ENCODE measurements around the gene PAPPA2. TPM values are rescaled to one million over a fixed set of nuclear protein-coding genes. Genes with fewer than 3 reads are reported as not detected.

PAPPA2 gene
- total and polyA plus RNA-seq, 10 of the 15 experiments (the other 5 are each of a cell fraction or from before 2014, with no cell fraction given) = under 0.01 to 0.06 (median 0.03) TPM; not detected in 7

DNA sequence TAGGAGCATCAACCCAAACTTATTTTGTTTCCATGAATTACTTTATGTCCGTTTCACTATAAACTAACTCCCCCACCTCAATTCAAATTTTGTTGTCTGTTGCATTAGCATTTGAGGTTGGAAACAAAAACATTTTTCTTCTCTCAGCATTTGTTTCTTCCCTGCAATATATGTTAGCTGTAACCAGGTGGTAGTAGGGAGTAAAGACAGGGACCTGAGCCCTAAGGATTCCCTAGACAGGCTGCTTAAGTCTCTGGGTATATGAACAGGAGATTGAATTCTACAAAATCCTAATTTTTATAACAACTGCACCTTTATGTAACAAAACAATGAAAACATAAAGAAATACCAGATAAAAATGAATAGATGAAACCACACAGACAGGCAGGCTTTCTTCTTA is 242.6 kb downstream of the PAPPA2 start (continued):
- TF ChIP-seq, protein P1, sequence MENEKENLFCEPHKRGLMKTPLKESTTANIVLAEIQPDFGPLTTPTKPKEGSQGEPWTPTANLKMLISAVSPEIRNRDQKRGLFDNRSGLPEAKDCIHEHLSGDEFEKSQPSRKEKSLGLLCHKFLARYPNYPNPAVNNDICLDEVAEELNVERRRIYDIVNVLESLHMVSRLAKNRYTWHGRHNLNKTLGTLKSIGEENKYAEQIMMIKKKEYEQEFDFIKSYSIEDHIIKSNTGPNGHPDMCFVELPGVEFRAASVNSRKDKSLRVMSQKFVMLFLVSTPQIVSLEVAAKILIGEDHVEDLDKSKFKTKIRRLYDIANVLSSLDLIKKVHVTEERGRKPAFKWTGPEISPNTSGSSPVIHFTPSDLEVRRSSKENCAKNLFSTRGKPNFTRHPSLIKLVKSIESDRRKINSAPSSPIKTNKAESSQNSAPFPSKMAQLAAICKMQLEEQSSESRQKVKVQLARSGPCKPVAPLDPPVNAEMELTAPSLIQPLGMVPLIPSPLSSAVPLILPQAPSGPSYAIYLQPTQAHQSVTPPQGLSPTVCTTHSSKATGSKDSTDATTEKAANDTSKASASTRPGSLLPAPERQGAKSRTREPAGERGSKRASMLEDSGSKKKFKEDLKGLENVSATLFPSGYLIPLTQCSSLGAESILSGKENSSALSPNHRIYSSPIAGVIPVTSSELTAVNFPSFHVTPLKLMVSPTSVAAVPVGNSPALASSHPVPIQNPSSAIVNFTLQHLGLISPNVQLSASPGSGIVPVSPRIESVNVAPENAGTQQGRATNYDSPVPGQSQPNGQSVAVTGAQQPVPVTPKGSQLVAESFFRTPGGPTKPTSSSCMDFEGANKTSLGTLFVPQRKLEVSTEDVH (IDR thresholded peaks at IDR 0.05; ENCODE audit: low read depth, partially characterized antibody) = no peak

DNA sequence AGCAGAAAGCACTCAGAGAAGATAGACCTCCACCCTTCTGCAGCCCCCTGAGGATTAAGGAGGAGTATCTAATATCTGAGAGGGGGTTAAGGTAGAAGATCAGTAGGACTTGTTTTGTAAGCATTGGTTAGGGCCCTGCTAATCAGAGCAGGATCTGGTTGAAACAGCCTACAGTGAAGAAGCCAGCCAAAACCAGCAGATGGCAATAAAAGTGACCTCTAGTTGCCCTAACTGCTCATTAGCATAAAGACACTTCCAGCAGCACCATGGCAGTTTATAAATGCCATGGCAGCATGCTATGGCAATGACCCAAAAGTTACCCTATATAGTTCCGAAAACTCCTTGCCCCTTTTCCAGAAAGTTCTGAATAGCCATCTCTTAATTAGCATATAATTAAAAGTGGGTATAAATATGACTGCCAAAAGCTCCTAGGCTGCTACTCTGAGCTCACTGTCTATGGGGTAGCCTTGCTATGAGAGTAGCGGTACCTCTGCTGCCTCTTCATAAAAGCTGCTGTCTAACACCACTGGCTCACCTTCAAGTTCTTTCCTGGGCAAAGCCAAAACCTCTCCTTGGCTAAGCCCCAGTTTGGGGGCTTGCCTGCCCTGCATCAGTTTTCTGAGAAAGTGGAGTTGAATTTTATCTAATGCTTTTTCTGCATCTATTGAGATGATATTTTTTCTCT is 254.2 kb downstream of the PAPPA2 start:
- Histone ChIP-seq H4K20me1 (ENCODE audit: control insufficient read depth, insufficient read depth) (no peaks in the 10 kb centered on the region), H3K4me2 (ENCODE audit: control insufficient read depth, insufficient read depth) (no peak overlapping the region), H2AFZ (ENCODE audit: control insufficient read depth, low read depth, low read length) (no peak overlapping the region), H3K27ac (ENCODE audit: control insufficient read depth, insufficient read depth) (no peak overlapping the region), H3K36me3 (ENCODE audit: control insufficient read depth in 2 of 2, insufficient read depth in 2 of 2, low read length in 1 of 2) (no peaks in the 10 kb centered on the region), H3K4me3 (no peak overlapping the region), H3K79me2 (ENCODE audit: control insufficient read depth, insufficient read depth, low read length) (no peaks in the 10 kb centered on the region), H3K9ac (ENCODE audit: control insufficient read depth, insufficient read depth, low read length) (no peak overlapping the region), H3K9me3 (replicated peaks; ENCODE audit: control insufficient read depth, insufficient read depth, low read length) (no peaks in the 10 kb centered on the region), H3K4me1 (ENCODE audit: control insufficient read depth, insufficient read depth, low read length) (no peaks in the 10 kb centered on the region), H3K27me3 (replicated peaks in 1 of 2; ENCODE audit: control insufficient read depth in 2 of 2, insufficient read depth in 2 of 2, low read length in 1 of 2) (no peaks in the 10 kb centered on the region)
- RAD21 ChIA-PET (ENCODE audit: unreplicated experiment) = no interaction called here
- POLR2A ChIA-PET = no interaction called here
- WGBS (ENCODE audit: insufficient coverage, insufficient replicate concordance, low lambda C conversion rate, missing lambda C conversion rate) = 19% methylated on average over 2 of the region's 2 CpGs
- no peak for TF ChIP-seq NFXL1 (IDR thresholded peaks at IDR 0.05; ENCODE audit: borderline replicate concordance)
- TF ChIP-seq JUND (IDR thresholded peaks at IDR 0.05; ENCODE audit: low read depth, low read length) = no peak
- TF ChIP-seq KLF5 (IDR thresholded peaks at IDR 0.05; ENCODE audit: partially characterized antibody) = no peak
- DNase-seq (ENCODE audit: low read depth, low spot score) (no peak), FAIRE-seq (no peak), ATAC-seq (peak; percentile 46; the same call in 2 of the 3 replicates)
- in situ Hi-C loops (cut with MboI) = no loop called here
- CTCF ChIA-PET = interaction anchor here (0.9 kb wide), 1 partner anchor 27 kb away, joined by 3 read pairs; no protein-coding TSS in a partner anchor
- intact Hi-C loops (cut with micrococcal nuclease; ENCODE audit: unreplicated experiment) = no loop called here
- no TSS peak for BruUV-seq (replicated peaks)
- SMC1A ChIA-PET (ENCODE audit: uncharacterized antibody, unreplicated experiment) = no interaction called here
